Pancreas (tissue), 10 donors: Measurements from ENCODE around the gene RALGAPB. TPM values are rescaled to one million over a fixed set of nuclear protein-coding genes. Genes with fewer than 3 reads are reported as not detected.

ENCODE experiments used
- ATAC-seq, 4 donors: fragments of 200-7000 bp; cut with Tn5 transposase; one replicate each; pipeline versions ENCODE4 v1.8.0 to v1.9.1; 2020; ENCODE audit warnings: mild to moderate bottlenecking in 4 of 4, moderate library complexity in 4 of 4
- DNase-seq, 6 donors: peaks; one replicate each; pipeline ENCODE4 v3.0.0-alpha.2; 2020
- FAIRE-seq: peaks from 2 replicates; lab custom pipeline; 2012; peaks lifted over from hg19 to GRCh38; lab: Jason Lieb, UNC
- H3K27ac ChIP-seq, 4 donors: fragments of 200-600 bp; sonication (generic); 1 replicate in 3 of 4; 2 replicates in 1 of 4; pipeline versions ENCODE4 v1.5.0 to v1.8.0; 2020
- H3K27me3 ChIP-seq, 4 donors: fragments of 200-600 bp; one replicate each; pipeline ENCODE4 v1.8.0; 2021
- H3K36me3 ChIP-seq, 3 donors: fragments of 200-600 bp; sonication (generic) in 1 of 3; one replicate each; pipeline versions ENCODE4 v1.5.0 to v1.8.0; 2020 to 2021
- H3K4me1 ChIP-seq, 3 donors: fragments of 200-600 bp; one replicate each; pipeline ENCODE4 v1.8.0; 2021
- H3K4me3 ChIP-seq, 4 donors: fragments of 200-600 bp; sonication (generic) in 2 of 4; one replicate each; pipeline versions ENCODE4 v1.5.0 to v1.8.0; 2020 to 2021
- H3K9me3 ChIP-seq, 4 donors: fragments of 200-600 bp; one replicate each; pipeline ENCODE4 v1.8.0; 2021
- CTCF ChIP-seq, 4 donors: fragments of 200-600 bp; sonication (generic) in 3 of 4; IDR thresholded peaks; one replicate each; pipeline versions ENCODE4 v1.5.0 to v1.8.0; 2021; ENCODE audit warnings: antibody characterized with exemption in 4 of 4
- WGBS, 2 donors: extraction: QIAGEN DNeasy Blood & Tissue Kit; methylation state at CpG; one replicate each; pipeline ENCODE4 v1.1.7; 2013; 5-methylcytosine and 5-hydroxymethylcytosine counted together
- intact Hi-C, 3 donors: fragments of 100-400 bp; cut with DNase I; formaldehyde crosslinking; loops; one replicate each; pipeline versions ENCODE4 v1.11.1 to v1.14.2; 2022
- microRNA-seq, 2 donors: library from miRNA; unstranded; fragments of <30 nt; microRNA quantifications; one replicate each; pipeline versions ENCODE4 to v1.1.0, GENCODE V29; 2019 to 2020
- polyA plus RNA-seq, 2 donors: library from polyadenylated mRNA; stranded (reverse); fragments of 200-250 nt; gene quantifications; one replicate each; pipeline ENCODE4 v1.2.3, GENCODE V29; 2013
- total RNA-seq, 6 donors: library from RNA; stranded (reverse); fragmentation: NEBNext Ultra II Directional in 4 of 6; extraction: Animal tissue kit (Norgen Biotek cat#: 25700) in 4 of 6; gene quantifications; one replicate each; pipeline versions ENCODE4 v1.2.1 to v1.2.4, GENCODE V29; 2021 to 2023
- donor health status: healthy with polysubstance abuse.
- donor health status: DM: no; HTN: no; CAD: no; lungs with moderate emphysema.
- donor health status: DM: no; HTN: no; CAD: no.
- donor health status: control.
- donor health status: control.
- donor health status: Bipolar disorder and iron deficiency.
- donor health status: DM: yes; HTN: yes; CAD: no.
- donor health status: DM: no; HTN: no; CAD: no.
- donor health status: DM: no; HTN: no; CAD: no.
- donor health status: DM: yes; HTN: yes; CAD: no.

The RALGAPB gene
- total and polyA plus RNA-seq, 8 donors, result 6.5 to 19.0 (median 11.3) TPM

DNA sequence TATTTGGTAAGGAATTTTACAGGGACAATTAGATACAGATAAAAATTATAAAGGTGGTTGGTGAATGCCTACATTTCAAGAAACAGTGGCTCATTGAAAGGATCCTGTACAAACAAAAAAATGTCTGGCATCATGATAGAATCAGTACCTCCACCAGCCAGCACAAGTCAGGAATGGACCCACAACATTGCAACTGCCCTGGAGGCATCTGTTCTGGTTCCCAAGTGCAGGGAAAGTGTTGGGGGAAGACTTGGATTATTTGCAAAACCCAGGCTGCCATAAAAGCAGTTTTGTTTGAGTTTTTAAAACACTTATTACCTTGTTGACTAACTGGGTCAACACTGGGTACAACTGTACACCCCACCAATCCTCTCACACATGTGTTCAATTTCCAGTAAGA lies 153.3 kb downstream of the RALGAPB start:
- no peak for TF ChIP-seq CTCF (IDR thresholded peaks at IDR 0.05)
- H3K27me3 ChIP-seq, result no peaks in the 10 kb centered on the region
- no peaks in the 10 kb centered on the region for H3K4me1 ChIP-seq
- ATAC-seq (no peak), DNase-seq (no peak), FAIRE-seq (no peak)
- H3K27ac ChIP-seq, result no peak overlapping the region
- no peaks in the 10 kb centered on the region for H3K36me3 ChIP-seq
- no peaks in the 10 kb centered on the region for H3K9me3 ChIP-seq
- intact Hi-C loops, result no loop called here
- no peak overlapping the region for H3K4me3 ChIP-seq

- DNase-seq (no peak), ATAC-seq (no peak), FAIRE-seq (no peak)
- intact Hi-C loops, result no loop called here
- H3K27ac ChIP-seq, result no peak overlapping the region
- H3K36me3 ChIP-seq, result no peaks in the 10 kb centered on the region
- no peaks in the 10 kb centered on the region for H3K9me3 ChIP-seq
- TF ChIP-seq CTCF (IDR thresholded peaks at IDR 0.05), result no peak
- no peaks in the 10 kb centered on the region for H3K27me3 ChIP-seq
- no peak overlapping the region for H3K4me3 ChIP-seq
- H3K4me1 ChIP-seq, result no peaks in the 10 kb centered on the region
- 85 to 88% methylated on average over 10 of the region's 10 CpGs for WGBS, 2 donors
Measured at GRCh38 chr20:38626921-38627659, 154.4 kb downstream of the RALGAPB start.

Small RNA genes within 50 kb of the gene (microRNA-seq; reads per million reads assigned to microRNA genes)
- gene MIR548O2, result 0 reads per million in 2 donors

Other genes starting within 250 kb of the RALGAPB start
- 1 to 10 TPM in 2 of 6 donors, under 1 TPM in 4; 0.24 to 2.5 (median 0.55) TPM for gene KIAA1755, start 212.1 kb upstream of the RALGAPB start, total RNA-seq
- gene KIAA1755, start 212.1 kb upstream of the RALGAPB start, polyA plus RNA-seq, result 1 to 10 TPM; 1.4 to 1.7 TPM
- gene BPI, start 168.7 kb upstream of the RALGAPB start, total RNA-seq, result under 1 TPM in 1 of 6 donors, not detected in 5; 0.66 TPM
- gene BPI, start 168.7 kb upstream of the RALGAPB start, polyA plus RNA-seq, result not detected
- 1 to 10 TPM in 2 of 6 donors, under 1 TPM in 2, not detected in 2; 0.16 to 1.9 (median 0.68) TPM for gene LBP, start 126.4 kb upstream of the RALGAPB start, total RNA-seq
- gene LBP, start 126.4 kb upstream of the RALGAPB start, polyA plus RNA-seq, result under 1 TPM in 1 of 2 donors, not detected in 1; 0.30 TPM
- gene SNHG17, start 37.5 kb upstream of the RALGAPB start, total RNA-seq, result 10 to 100 TPM; 12.8 to 21.0 (median 16.3) TPM
- 10 to 100 TPM; 36.8 to 38.7 TPM for gene SNHG17, start 37.5 kb upstream of the RALGAPB start, polyA plus RNA-seq
- not detected for gene ADIG, start 108.4 kb downstream of the RALGAPB start, total RNA-seq
- not detected for gene ADIG, start 108.4 kb downstream of the RALGAPB start, polyA plus RNA-seq
- gene ARHGAP40, start 129.0 kb downstream of the RALGAPB start, total RNA-seq, result under 1 TPM in 2 of 6 donors, not detected in 4; 0.08 to 0.23 TPM
- gene ARHGAP40, start 129.0 kb downstream of the RALGAPB start, polyA plus RNA-seq, result under 1 TPM in 1 of 2 donors, not detected in 1; 0.23 TPM